Type B pancreatic cell (in vitro differentiated cells): ENCODE data around the gene KCNF1. TPM values are rescaled to one million over a fixed set of nuclear protein-coding genes. Genes with fewer than 3 reads are reported as not detected.

ENCODE experiments used
- DNase-seq: peaks from one replicate; pipeline ENCODE4 v3.0.0; 2021; ENCODE audit warnings: mixed read lengths; ENCODE audit not compliant: unreplicated experiment; ENCODE audit errors: extremely low spot score
- H3K27ac Mint-ChIP-seq: 2 replicates; pipeline ENCODE4 v1.8.0; 2021; ENCODE audit warnings: mild to moderate bottlenecking, mixed read lengths
- H3K27me3 Mint-ChIP-seq: 2 replicates; pipeline ENCODE4 v1.8.0; 2021; ENCODE audit warnings: mixed read lengths
- H3K36me3 Mint-ChIP-seq: 2 replicates; pipeline ENCODE4 v1.8.0; 2021; ENCODE audit warnings: mixed read lengths
- H3K4me1 Mint-ChIP-seq: one replicate; pipeline ENCODE4 v1.8.0; 2021; ENCODE audit warnings: mixed read lengths; ENCODE audit not compliant: unreplicated experiment
- H3K4me3 Mint-ChIP-seq: 2 replicates; pipeline ENCODE4 v1.8.0; 2021; ENCODE audit warnings: mild to moderate bottlenecking, mixed read lengths
- H3K9me3 Mint-ChIP-seq: 2 replicates; pipeline ENCODE4 v1.8.0; 2021; ENCODE audit warnings: mixed read lengths
- long read RNA-seq: library from polyadenylated mRNA; unstranded; transcript quantifications from one replicate; pipeline ENCODE4 v2.0.0, GENCODE V29; 2020
- total RNA-seq: library from RNA; stranded (reverse); gene quantifications from 2 replicates; pipeline ENCODE4 v1.2.1, GENCODE V29; 2021; ENCODE audit warnings: low replicate concordance
- TF ChIP-seq, protein P1 (sequence below): fragments of 200-600 bp; sonication (generic); conservative IDR thresholded peaks from 2 replicates; pipeline ENCODE4 v1.5.0; 2021; ENCODE audit warnings: antibody characterized with exemption, mild to moderate bottlenecking

Gene KCNF1, protein sequence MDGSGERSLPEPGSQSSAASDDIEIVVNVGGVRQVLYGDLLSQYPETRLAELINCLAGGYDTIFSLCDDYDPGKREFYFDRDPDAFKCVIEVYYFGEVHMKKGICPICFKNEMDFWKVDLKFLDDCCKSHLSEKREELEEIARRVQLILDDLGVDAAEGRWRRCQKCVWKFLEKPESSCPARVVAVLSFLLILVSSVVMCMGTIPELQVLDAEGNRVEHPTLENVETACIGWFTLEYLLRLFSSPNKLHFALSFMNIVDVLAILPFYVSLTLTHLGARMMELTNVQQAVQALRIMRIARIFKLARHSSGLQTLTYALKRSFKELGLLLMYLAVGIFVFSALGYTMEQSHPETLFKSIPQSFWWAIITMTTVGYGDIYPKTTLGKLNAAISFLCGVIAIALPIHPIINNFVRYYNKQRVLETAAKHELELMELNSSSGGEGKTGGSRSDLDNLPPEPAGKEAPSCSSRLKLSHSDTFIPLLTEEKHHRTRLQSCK
- total RNA-seq: 3.6 and 3.7 TPM in 2 replicates
- long read RNA-seq: 0 reads

DNA sequence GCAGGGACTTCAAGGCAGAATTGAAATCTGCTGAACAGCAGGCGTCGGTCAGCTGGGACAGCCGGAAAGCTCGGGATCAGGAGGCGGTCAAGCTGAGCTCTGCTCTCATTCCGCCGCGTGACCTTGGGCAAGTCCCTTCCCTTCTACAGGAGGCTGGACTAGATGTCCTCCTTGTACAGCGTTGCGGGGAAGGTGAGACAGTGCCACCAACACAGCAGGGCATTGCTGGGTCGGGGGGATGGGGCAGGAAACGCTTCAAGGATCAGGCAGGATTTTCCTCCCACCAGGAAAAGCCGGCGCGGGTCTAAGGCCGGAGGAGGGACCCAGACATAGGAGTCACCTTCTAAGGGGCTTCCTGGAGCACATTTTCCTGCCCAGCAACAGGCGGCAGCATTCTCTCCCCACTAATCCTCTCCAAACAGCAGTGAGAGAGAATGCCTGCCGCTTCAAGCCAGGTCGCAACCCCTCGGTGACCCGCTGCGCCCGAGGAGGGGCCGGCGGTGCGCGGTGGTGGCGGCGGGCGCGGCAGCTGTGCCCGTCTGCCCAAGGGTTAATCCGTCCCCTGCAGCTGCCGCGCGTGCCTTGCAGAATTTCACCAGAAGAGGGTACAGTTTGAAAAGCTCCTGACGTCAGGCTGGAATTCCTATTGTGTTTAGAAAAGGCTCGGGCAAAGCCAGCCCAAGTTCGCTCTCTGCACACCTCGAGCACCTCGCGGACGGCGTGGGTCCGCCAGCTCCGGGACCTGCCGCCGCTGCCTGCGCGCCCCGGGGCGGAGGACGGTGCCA, at the start of gene KCNF1:
KCNF1 (plus strand) TSS at position 644 of the 785 bp plus-strand sequence. CDS start 493 bp downstream, outside the sequence.
- Mint-ChIP-seq H3K27ac (no peak within 1 kb of the TSS), H3K4me3 (peak within 1 kb of the TSS; percentile 83), H3K36me3 (no peaks in the 10 kb centered on the region), H3K27me3 (peaks cover 57% of the 10 kb centered on the region), H3K9me3 (no peaks in the 10 kb centered on the region), H3K4me1 (peaks cover 25% of the 10 kb centered on the region)
- TF ChIP-seq, protein P1, sequence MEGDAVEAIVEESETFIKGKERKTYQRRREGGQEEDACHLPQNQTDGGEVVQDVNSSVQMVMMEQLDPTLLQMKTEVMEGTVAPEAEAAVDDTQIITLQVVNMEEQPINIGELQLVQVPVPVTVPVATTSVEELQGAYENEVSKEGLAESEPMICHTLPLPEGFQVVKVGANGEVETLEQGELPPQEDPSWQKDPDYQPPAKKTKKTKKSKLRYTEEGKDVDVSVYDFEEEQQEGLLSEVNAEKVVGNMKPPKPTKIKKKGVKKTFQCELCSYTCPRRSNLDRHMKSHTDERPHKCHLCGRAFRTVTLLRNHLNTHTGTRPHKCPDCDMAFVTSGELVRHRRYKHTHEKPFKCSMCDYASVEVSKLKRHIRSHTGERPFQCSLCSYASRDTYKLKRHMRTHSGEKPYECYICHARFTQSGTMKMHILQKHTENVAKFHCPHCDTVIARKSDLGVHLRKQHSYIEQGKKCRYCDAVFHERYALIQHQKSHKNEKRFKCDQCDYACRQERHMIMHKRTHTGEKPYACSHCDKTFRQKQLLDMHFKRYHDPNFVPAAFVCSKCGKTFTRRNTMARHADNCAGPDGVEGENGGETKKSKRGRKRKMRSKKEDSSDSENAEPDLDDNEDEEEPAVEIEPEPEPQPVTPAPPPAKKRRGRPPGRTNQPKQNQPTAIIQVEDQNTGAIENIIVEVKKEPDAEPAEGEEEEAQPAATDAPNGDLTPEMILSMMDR: peak; percentile 62
- DNase-seq: no peak

DNA sequence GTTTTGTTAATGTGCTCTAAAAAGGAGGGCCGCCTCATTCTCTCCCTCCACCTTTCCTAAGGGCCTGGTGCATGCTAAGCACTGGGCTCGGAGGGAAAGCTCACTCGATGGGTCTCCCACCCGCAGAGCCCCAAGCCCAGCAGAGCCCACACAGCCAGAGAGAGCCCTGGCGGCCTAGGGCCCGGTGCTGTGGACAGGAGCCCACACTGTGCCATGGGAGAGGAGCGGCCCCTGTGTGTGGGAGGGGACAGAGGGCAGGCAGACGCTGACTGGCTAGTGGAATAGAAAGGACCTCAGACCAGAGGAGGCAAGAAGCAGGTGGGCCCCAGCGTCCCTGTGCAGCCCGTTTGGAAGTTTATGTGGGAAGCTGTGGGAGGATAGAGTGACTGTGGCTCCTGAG, 49.4 kb upstream of the KCNF1 start:
- Mint-ChIP-seq H3K4me1 (peaks cover 17% of the 10 kb centered on the region), H3K4me3 (no peak overlapping the region), H3K9me3 (no peaks in the 10 kb centered on the region), H3K27ac (no peak overlapping the region), H3K27me3 (peaks cover 31% of the 10 kb centered on the region), H3K36me3 (no peaks in the 10 kb centered on the region)
- DNase-seq: no peak
- TF ChIP-seq, protein P1: no peak

DNA sequence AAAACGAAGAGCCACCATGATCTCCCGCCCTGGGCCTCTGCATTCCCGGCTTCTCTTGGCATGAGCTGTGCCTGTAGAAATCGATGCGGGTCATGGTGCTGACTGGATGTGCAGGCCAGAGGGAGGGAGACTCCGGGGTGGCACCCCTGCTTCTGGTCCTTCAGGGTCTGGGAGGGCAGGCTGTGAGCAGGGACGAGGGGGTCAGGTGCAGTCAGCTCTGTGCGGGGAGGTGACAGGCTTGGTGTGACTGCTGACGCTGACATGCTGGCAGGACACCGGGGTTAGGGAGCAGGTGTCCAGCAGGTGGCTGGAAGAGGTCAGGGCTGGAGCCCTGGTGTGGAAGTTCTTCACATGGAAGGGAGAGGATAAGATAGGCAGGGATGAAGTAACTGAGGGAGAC, 48.7 kb upstream of the KCNF1 start:
- DNase-seq: no peak
- no peaks in the 10 kb centered on the region for H3K9me3 Mint-ChIP-seq
- no peak overlapping the region for H3K4me3 Mint-ChIP-seq
- no peak overlapping the region for H3K27ac Mint-ChIP-seq
- H3K4me1 Mint-ChIP-seq: peaks cover 21% of the 10 kb centered on the region
- H3K36me3 Mint-ChIP-seq: no peaks in the 10 kb centered on the region
- TF ChIP-seq, protein P1: no peak
- H3K27me3 Mint-ChIP-seq: peaks cover 33% of the 10 kb centered on the region

DNA sequence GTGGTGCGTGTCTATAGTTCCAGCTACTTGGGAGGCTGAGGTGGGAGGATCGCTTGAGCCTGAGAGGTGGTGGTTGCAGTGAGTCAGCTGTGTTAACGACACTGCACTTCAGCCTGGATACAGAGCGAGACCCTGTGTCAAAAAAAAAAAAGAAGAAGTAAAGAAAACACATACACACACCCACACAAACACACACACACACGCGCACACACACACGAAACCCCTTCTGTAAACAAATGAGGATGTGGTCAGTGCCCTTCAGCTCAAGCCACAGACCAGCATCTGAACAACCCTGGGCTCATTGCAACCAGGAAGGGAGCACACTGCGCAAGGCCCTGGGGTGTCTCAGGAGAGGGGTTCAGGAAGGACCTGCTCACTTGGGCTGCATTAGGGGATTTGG, 47.9 kb upstream of the KCNF1 start:
- Mint-ChIP-seq H3K4me3 (no peak overlapping the region), H3K4me1 (peaks cover 23% of the 10 kb centered on the region), H3K27ac (no peak overlapping the region), H3K9me3 (no peaks in the 10 kb centered on the region), H3K36me3 (no peaks in the 10 kb centered on the region), H3K27me3 (peaks cover 35% of the 10 kb centered on the region)
- TF ChIP-seq, protein P1: no peak
- DNase-seq: no peak

DNA sequence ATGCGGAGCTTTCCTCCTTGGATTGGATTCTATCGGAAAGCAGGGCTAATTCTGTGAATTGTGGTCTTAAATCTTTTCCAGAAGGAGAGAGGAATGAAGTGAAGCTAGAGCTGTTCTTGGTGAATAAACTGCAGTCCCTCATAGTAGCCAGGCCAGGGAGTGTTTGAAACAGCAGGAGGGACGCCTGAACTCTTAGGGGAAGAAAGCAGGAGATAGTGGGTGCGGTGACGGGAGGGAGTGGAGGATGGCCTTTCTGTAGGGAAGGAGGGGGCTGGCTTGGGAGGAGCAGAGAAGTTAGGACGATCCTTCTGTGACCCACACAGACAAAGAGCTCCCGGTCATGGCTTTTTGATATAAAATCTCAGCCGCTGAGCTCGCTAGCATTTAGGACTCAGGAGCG, 47.5 kb upstream of the KCNF1 start:
- Mint-ChIP-seq H3K27me3 (peaks cover 31% of the 10 kb centered on the region), H3K4me3 (no peak overlapping the region), H3K27ac (no peak overlapping the region), H3K4me1 (peaks cover 23% of the 10 kb centered on the region), H3K36me3 (no peaks in the 10 kb centered on the region), H3K9me3 (no peaks in the 10 kb centered on the region)
- no peak for DNase-seq
- TF ChIP-seq, protein P1: no peak
